H9 (cell line): ENCODE data around the gene SPEG. TPM values are rescaled to one million over a fixed set of nuclear protein-coding genes. Genes with fewer than 3 reads are reported as not detected.

ENCODE experiments used
- DNase-seq: peaks from one replicate; pipeline ENCODE4 v3.0.0-alpha.2; 2017
- H2AFZ ChIP-seq: one replicate; pipeline ENCODE4 v1.6.1; 2013; ENCODE audit warnings: mild to moderate bottlenecking, low read length, control low read depth, moderate library complexity
- H2AK5ac ChIP-seq: 2 replicates; pipeline ENCODE4 v1.6.1; 2013; ENCODE audit warnings: low read length, control low read depth, mixed read lengths; ENCODE audit not compliant: insufficient read length
- H2BK120ac ChIP-seq: one replicate; pipeline ENCODE4 v1.6.1; 2013; ENCODE audit warnings: low read depth, mild to moderate bottlenecking, low read length, control low read depth, inconsistent platforms; ENCODE audit not compliant: poor library complexity, severe bottlenecking
- H2BK12ac ChIP-seq: 2 replicates; pipeline ENCODE4 v1.6.1; 2013; ENCODE audit warnings: low read length, control low read depth, mixed read lengths, low read depth; ENCODE audit not compliant: insufficient read length
- H2BK15ac ChIP-seq: 2 replicates; pipeline ENCODE4 v1.6.1; 2013; ENCODE audit warnings: low read depth, low read length, control low read depth
- H2BK20ac ChIP-seq: one replicate; pipeline ENCODE4 v1.6.1; 2013; ENCODE audit warnings: low read depth, mild to moderate bottlenecking, low read length, control low read depth, inconsistent platforms; ENCODE audit not compliant: poor library complexity, severe bottlenecking
- H2BK5ac ChIP-seq: 2 replicates; pipeline ENCODE4 v1.6.1; 2013; ENCODE audit warnings: low read length, control low read depth, mixed read lengths; ENCODE audit not compliant: insufficient read length
- H3K14ac ChIP-seq: 2 replicates; pipeline ENCODE4 v1.6.1; 2013; ENCODE audit warnings: low read length, control low read depth; ENCODE audit not compliant: insufficient read depth
- H3K18ac ChIP-seq: 2 replicates; pipeline ENCODE4 v1.6.1; 2013; ENCODE audit warnings: low read depth, mild to moderate bottlenecking, mixed read lengths, low read length, control low read depth; ENCODE audit not compliant: insufficient read length
- H3K23ac ChIP-seq: 2 replicates; pipeline ENCODE4 v1.6.1; 2013; ENCODE audit warnings: low read length, control low read depth, mixed read lengths, low read depth; ENCODE audit not compliant: insufficient read length
- H3K23me2 ChIP-seq: 2 replicates; pipeline ENCODE4 v1.6.1; 2013; ENCODE audit warnings: low read depth, mild to moderate bottlenecking, mixed read lengths, low read length, control low read depth; ENCODE audit not compliant: insufficient read length, poor library complexity, severe bottlenecking
- H3K27ac ChIP-seq: 2 replicates; pipeline ENCODE4 v1.5.1; 2013; ENCODE audit warnings: low read length, control low read depth, mixed read lengths, low read depth; ENCODE audit not compliant: insufficient read length
- H3K27me3 ChIP-seq: 2 replicates; pipeline ENCODE4 v1.6.1; 2013; ENCODE audit warnings: low read length, control low read depth, inconsistent platforms; ENCODE audit not compliant: insufficient read depth
- H3K4ac ChIP-seq: 2 replicates; pipeline ENCODE4 v1.6.1; 2013; ENCODE audit warnings: low read depth, mild to moderate bottlenecking, control low read depth, inconsistent platforms, low read length, moderate library complexity
- H3K4me1 ChIP-seq: 2 replicates; pipeline ENCODE4 v1.6.1; 2013; ENCODE audit warnings: low read length, control low read depth, inconsistent platforms; ENCODE audit not compliant: insufficient read depth
- H3K4me2 ChIP-seq: 2 replicates; pipeline ENCODE4 v1.6.1; 2013; ENCODE audit warnings: low read length, control low read depth, mixed read lengths; ENCODE audit not compliant: insufficient read length, insufficient read depth
- H3K56ac ChIP-seq: 2 replicates; pipeline ENCODE4 v1.6.1; 2013; ENCODE audit warnings: low read depth, mild to moderate bottlenecking, mixed read lengths, low read length, control low read depth; ENCODE audit not compliant: insufficient read length
- H3K79me1 ChIP-seq: 2 replicates; pipeline ENCODE4 v1.6.1; 2013; ENCODE audit warnings: low read depth, mild to moderate bottlenecking, moderate library complexity, low read length, control low read depth, inconsistent platforms; ENCODE audit not compliant: insufficient read depth, poor library complexity, severe bottlenecking
- H3K79me2 ChIP-seq: 2 replicates; pipeline ENCODE4 v1.6.1; 2013; ENCODE audit warnings: low read length, control low read depth, inconsistent platforms; ENCODE audit not compliant: insufficient read depth
- H3K9ac ChIP-seq: 2 replicates; pipeline ENCODE4 v1.6.1; 2013; ENCODE audit warnings: low read length, control low read depth, mixed read lengths; ENCODE audit not compliant: insufficient read length; ENCODE audit errors: extremely low read depth
- H3K9me3 ChIP-seq: one replicate; pipeline ENCODE4 v1.6.1; 2013; ENCODE audit warnings: low read depth, low read length, inconsistent platforms; ENCODE audit not compliant: control insufficient read depth
- H3T11ph ChIP-seq: one replicate; pipeline ENCODE4 v1.6.1; 2013; ENCODE audit warnings: mild to moderate bottlenecking, low read length, control low read depth, inconsistent platforms
- H4K20me1 ChIP-seq: one replicate; pipeline ENCODE4 v1.6.1; 2013; ENCODE audit not compliant: control insufficient read depth, insufficient read length, insufficient read depth
- H4K5ac ChIP-seq: 2 replicates; pipeline ENCODE4 v1.6.1; 2013; ENCODE audit warnings: low read depth, mild to moderate bottlenecking, mixed read lengths, low read length, control low read depth; ENCODE audit not compliant: insufficient read length
- H4K8ac ChIP-seq: replicated peaks from 2 replicates; pipeline ENCODE4 v1.6.1; 2013; ENCODE audit warnings: low read length, control low read depth, mixed read lengths, low read depth; ENCODE audit not compliant: insufficient read length
- H4K91ac ChIP-seq: 2 replicates; pipeline ENCODE4 v1.6.1; 2013; ENCODE audit warnings: low read depth, mild to moderate bottlenecking, moderate library complexity, mixed read lengths, low read length, control low read depth; ENCODE audit not compliant: insufficient read length
- H3K27ac Mint-ChIP-seq, 3 experiments: 2 replicates in 2 of 3; 3 replicates in 1 of 3; pipeline ENCODE4 v1.8.0; 2020 to 2021; ENCODE audit warnings: mixed read lengths in 3 of 3, mild to moderate bottlenecking in 1 of 3, moderate library complexity in 1 of 3
- H3K27me3 Mint-ChIP-seq: 2 replicates; pipeline ENCODE4 v1.8.0; 2021; ENCODE audit warnings: low read depth, mild to moderate bottlenecking, moderate library complexity, mixed read lengths
- H3K36me3 Mint-ChIP-seq, 3 experiments: 2 replicates in 2 of 3; 3 replicates in 1 of 3; pipeline ENCODE4 v1.8.0; 2020 to 2021; ENCODE audit warnings: low read depth in 3 of 3, mixed read lengths in 3 of 3; ENCODE audit not compliant: insufficient read depth in 1 of 3
- H3K4me1 Mint-ChIP-seq, 2 experiments: 2 replicates each; pipeline ENCODE4 v1.8.0; 2020; ENCODE audit warnings: mixed read lengths in 2 of 2
- H3K4me3 Mint-ChIP-seq, 2 experiments: 2 replicates in 1 of 2; 3 replicates in 1 of 2; pipeline ENCODE4 v1.8.0; 2020 to 2021; ENCODE audit warnings: mild to moderate bottlenecking in 2 of 2, mixed read lengths in 2 of 2, moderate library complexity in 1 of 2
- H3K9me3 Mint-ChIP-seq, 2 experiments: 2 replicates in 1 of 2; 3 replicates in 1 of 2; pipeline ENCODE4 v1.8.0; 2020; ENCODE audit warnings: mild to moderate bottlenecking in 2 of 2, mixed read lengths in 2 of 2, moderate library complexity in 1 of 2
- CTCF ChIP-seq: fragments of 200-600 bp; sonication (generic); conservative IDR thresholded peaks from 3 replicates; pipeline ENCODE4 v1.8.0; 2021; ENCODE audit warnings: antibody characterized with exemption, mild to moderate bottlenecking
- WGBS: extraction: QIAGEN DNeasy Blood & Tissue Kit; methylation state at CpG from one replicate; pipeline ENCODE4 v1.1.7; 2013; ENCODE audit warnings: missing lambda C conversion rate, low lambda C conversion rate, mixed read lengths; ENCODE audit not compliant: insufficient read length; ENCODE audit errors: extremely low coverage; 5-methylcytosine and 5-hydroxymethylcytosine counted together
- total RNA-seq: library from RNA; stranded (reverse); gene quantifications from 2 replicates; pipeline ENCODE4 v1.2.1, GENCODE V29; 2021

Gene SPEG
- total RNA-seq, 1 experiment from 2014 or later = 23.7 TPM

GRCh38 chr2:219501849-219502248, 67.2 kb downstream of the SPEG start:
- Mint-ChIP-seq H3K27me3 (peaks cover 12% of the 10 kb centered on the region), H3K4me3 (peak overlapping the region in 1 of 2 experiments; percentile 21; a peak in 1 of 5 replicates), H3K9me3 (no peaks in the 10 kb centered on the region), H3K36me3 (peaks cover 16 to 19% (median 17%) of the 10 kb centered on the region in 3 experiments), H3K27ac (no peak overlapping the region), H3K4me1 (peaks cover 46 to 47% of the 10 kb centered on the region in 2 experiments)
- no peak overlapping the region for H4K5ac ChIP-seq
- H2BK20ac ChIP-seq = no peak overlapping the region
- H3K9ac ChIP-seq = no peak overlapping the region
- H4K91ac ChIP-seq = no peak overlapping the region
- no CpG with 5 or more reads among the region's 14 CpGs for WGBS
- H3K9me3 ChIP-seq = no peaks in the 10 kb centered on the region
- no peak overlapping the region for H3K18ac ChIP-seq
- H2BK120ac ChIP-seq = no peak overlapping the region
- no peak overlapping the region for H2AFZ ChIP-seq
- H3K56ac ChIP-seq = no peak overlapping the region
- no peak overlapping the region for H3T11ph ChIP-seq
- peaks cover 5% of the 10 kb centered on the region for H4K20me1 ChIP-seq
- no peaks in the 10 kb centered on the region for H3K79me1 ChIP-seq
- peaks cover 21% of the 10 kb centered on the region for H3K23me2 ChIP-seq
- no peak overlapping the region for H3K23ac ChIP-seq
- H4K8ac ChIP-seq = no peak overlapping the region
- H3K14ac ChIP-seq = no peak overlapping the region
- H3K27me3 ChIP-seq = peaks cover 7% of the 10 kb centered on the region; the same call in 1 of the 2 replicates
- no peak for TF ChIP-seq CTCF
- no peak for DNase-seq
- H3K4me2 ChIP-seq = no peak overlapping the region
- H3K27ac ChIP-seq = no peak overlapping the region
- H2BK5ac ChIP-seq = no peak overlapping the region
- peaks cover 14% of the 10 kb centered on the region; the same call in 1 of the 2 replicates for H3K4me1 ChIP-seq
- no peak overlapping the region for H2AK5ac ChIP-seq
- H3K79me2 ChIP-seq = no peaks in the 10 kb centered on the region
- no peak overlapping the region for H2BK12ac ChIP-seq
- no peak overlapping the region for H3K4ac ChIP-seq
- no peak overlapping the region for H2BK15ac ChIP-seq
